H1 (cell line): ENCODE results near the gene DHPS. TPM values are rescaled to one million over a fixed set of nuclear protein-coding genes. Genes with fewer than 3 reads are reported as not detected.

Experiments
- ASH2L ChIP-seq: fragments of 200-600, 300-600 bp; sonication (generic); IDR thresholded peaks from one replicate; pipeline ENCODE4 v1.7.1; 2017; ENCODE audit warnings: low read length
- MAFK ChIP-seq: IDR thresholded peaks from 2 replicates; pipeline ENCODE4 v1.6.1; 2012; ENCODE audit warnings: low read depth, mild to moderate bottlenecking, improper control_type of control experiment, low read length
- NANOG ChIP-seq: IDR thresholded peaks from 2 replicates; pipeline ENCODE4 v1.6.1; 2011; ENCODE audit warnings: low read length, low read depth, mild to moderate bottlenecking, inconsistent platforms; ENCODE audit not compliant: insufficient read depth, poor library complexity, severe bottlenecking
- RAD21 ChIP-seq, 2 experiments: IDR thresholded peaks in 1 of 2; conservative IDR thresholded peaks in 1 of 2; 2 replicates each; pipeline ENCODE4 v1.6.1; 2011; ENCODE audit warnings: low read depth in 2 of 2, low read length in 2 of 2, improper control_type of control experiment in 1 of 2, inconsistent platforms in 1 of 2, mild to moderate bottlenecking in 1 of 2, moderate library complexity in 1 of 2
- SP2 ChIP-seq: IDR thresholded peaks from 2 replicates; pipeline ENCODE4 v1.6.1; 2012; ENCODE audit warnings: mild to moderate bottlenecking, low read length, inconsistent platforms
- SUZ12 ChIP-seq: fragments of 200-600 bp; sonication (generic); IDR thresholded peaks from 2 replicates; pipeline ENCODE4 v1.6.1; 2012; ENCODE audit warnings: mild to moderate bottlenecking, inconsistent platforms, low read length, moderate library complexity, mixed read lengths
- ZNF274 ChIP-seq: IDR thresholded peaks from 2 replicates; pipeline ENCODE4 v1.7.0; 2012; ENCODE audit warnings: low read length, borderline replicate concordance; ENCODE audit errors: extremely low read depth
- polyA plus RNA-seq, 7 experiments: library from polyadenylated mRNA; depleted of rRNA in 3 of 7; stranded (reverse) in 5 of 7; unstranded in 2 of 7; fragments of >200 nt in 5 of 7; fragments of 200-250 nt in 2 of 7; gene quantifications; 1 replicate in 5 of 7; 2 replicates in 1 of 7; 4 replicates in 1 of 7; pipeline versions ENCODE4 v1.2.1 to v1.2.3, GENCODE V29; 2011 to 2013; ENCODE audit warnings: missing spikeins in 2 of 7, mixed read lengths in 2 of 7
- total RNA-seq: library from RNA; stranded (reverse); fragmentation: NEBNext Ultra II Directional; extraction: Animal tissue kit (Norgen Biotek cat#: 25700); gene quantifications from 2 replicates; pipeline ENCODE4 v1.2.1, GENCODE V29; 2021
- TF ChIP-seq, protein P1 (sequence below): IDR thresholded peaks from 2 replicates; pipeline ENCODE4 v1.6.1; 2011; ENCODE audit warnings: low read length, improper control_type of control experiment

The DHPS gene
- total and polyA plus RNA-seq, 2 of the 8 experiments (the other 6 are each of a cell fraction or from before 2014, with no cell fraction given): 86.6 to 99.6 TPM

DNA sequence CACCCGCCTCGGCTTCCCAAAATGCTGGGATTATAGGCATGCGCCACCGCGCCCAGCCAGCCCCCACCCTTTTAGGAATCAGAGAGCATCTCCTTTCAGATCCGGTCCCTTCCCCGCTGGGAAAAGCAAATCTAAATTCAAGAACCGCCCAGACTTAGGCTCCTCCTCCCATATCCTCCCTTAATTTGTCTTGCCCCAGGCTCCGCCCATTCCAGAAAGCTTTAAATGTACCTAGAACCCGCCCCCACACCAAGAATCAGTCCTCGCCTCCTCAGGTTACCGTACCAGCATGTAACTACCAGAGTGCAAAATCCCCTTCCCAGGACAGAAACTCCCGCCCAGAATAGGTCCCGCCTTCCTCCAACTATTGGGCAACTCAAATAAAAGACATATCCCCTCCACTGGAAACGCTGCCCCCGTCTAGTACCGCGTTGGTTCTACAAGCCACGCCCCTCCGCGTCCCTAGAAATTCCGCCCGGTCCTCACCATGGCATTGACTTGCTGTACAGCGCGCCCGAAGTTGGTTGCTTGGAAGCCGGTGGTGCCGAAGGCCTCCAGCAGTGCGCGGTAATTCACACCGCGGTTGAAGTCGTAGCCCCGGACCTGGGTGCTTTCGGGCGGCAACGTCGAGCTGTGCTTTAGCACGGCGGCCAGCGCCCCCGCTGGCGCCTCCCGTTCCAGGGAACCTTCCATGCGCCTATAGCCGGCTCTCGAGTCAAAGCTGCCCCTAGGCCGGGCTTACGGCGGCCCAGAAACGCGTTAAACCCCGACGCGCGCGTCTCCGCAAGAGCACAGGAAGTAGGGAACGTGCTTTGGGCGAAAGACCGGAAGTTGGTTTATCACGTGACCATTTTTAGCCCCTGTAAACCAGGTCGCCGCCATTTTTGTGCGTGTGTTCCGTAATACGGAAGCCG lies at the start of gene DHPS (continued):
- TF ChIP-seq NANOG (no peak), SP2 (no peak), ZNF274 (no peak), ASH2L (peak; percentile 63), MAFK (no peak), SUZ12 (no peak), RAD21 (IDR thresholded peaks at IDR 0.05 in 1 of 2, conservative IDR thresholded peaks at IDR 0.05 in 1 of 2; ENCODE audit: low read depth in 2 of 2, low read length in 2 of 2) (no peak)
- TF ChIP-seq, protein P1, sequence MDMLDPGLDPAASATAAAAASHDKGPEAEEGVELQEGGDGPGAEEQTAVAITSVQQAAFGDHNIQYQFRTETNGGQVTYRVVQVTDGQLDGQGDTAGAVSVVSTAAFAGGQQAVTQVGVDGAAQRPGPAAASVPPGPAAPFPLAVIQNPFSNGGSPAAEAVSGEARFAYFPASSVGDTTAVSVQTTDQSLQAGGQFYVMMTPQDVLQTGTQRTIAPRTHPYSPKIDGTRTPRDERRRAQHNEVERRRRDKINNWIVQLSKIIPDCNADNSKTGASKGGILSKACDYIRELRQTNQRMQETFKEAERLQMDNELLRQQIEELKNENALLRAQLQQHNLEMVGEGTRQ: peak; percentile 92
